ENCODE measurements around the gene TNK2.

TNK2 gene

GRCh38 chr3:195900436-195901355 is 7.7 kb downstream of the TNK2 start:
- Histone ChIP-seq H3K27me3 (ENCODE audit: control insufficient read depth in 1 of 2, insufficient read depth in 2 of 2, low read length in 2 of 2) (no peaks in the 10 kb centered on the region), H3K36me3 (ENCODE audit: control insufficient read depth in 1 of 2, insufficient read depth in 2 of 2, low read length in 2 of 2) (no peaks in the 10 kb centered on the region), H3K4me3 (ENCODE audit: low read depth in 1 of 2, low read length in 2 of 2) (no peak overlapping the region), H3K9ac (ENCODE audit: low read depth in 1 of 2, low read length in 2 of 2) (no peak overlapping the region), H3K4me1 (ENCODE audit: control insufficient read depth in 1 of 2, insufficient read depth in 2 of 2, low read length in 2 of 2) (peaks cover 16 to 23% of the 10 kb centered on the region in 2 donors), H3K9me3 (ENCODE audit: control insufficient read depth in 1 of 2, low read length in 2 of 2) (no peaks in the 10 kb centered on the region), H3K27ac (ENCODE audit: low read depth, low read length) (no peak overlapping the region)

DNA sequence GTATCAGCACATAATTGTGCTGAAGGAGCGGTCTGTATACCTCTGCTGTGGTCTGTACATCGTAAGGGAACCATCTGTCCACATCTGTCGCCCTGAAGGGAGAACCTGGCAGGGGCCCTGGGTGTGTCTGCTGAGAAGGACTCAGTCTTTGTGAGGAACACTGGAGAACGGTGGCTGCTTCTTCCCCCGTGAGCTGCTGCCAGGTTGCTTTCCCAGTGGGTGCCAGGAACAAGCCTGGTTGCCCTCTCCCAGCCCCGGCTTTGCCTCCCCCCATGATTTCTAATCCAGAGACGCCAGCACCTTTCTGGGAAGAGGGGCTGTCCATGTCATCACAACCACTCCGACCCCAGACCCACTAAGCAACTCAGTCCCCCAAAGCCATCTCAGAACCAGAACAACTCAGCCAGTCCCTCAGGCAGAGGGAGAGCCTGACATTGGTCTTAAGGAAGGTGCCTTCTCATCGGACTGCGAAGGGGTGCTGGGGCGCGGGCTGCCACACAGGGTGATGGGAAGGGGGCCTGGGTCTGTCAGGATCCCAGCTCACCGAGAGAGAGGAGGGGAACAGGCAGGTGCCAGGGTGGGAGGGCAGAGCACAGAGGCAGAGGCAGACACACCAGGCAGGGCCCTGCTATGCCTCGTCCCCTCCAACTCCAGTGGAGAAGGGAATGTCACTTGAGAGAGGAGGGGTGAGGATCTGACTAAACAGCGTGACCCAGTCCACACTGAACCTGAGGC is 8.5 kb downstream of the TNK2 start:
- H3K27ac ChIP-seq (ENCODE audit: low read depth, low read length), result no peak overlapping the region
- H3K9ac ChIP-seq (ENCODE audit: low read depth in 1 of 2, low read length in 2 of 2), result no peak overlapping the region
- H3K36me3 ChIP-seq (ENCODE audit: control insufficient read depth in 1 of 2, insufficient read depth in 2 of 2, low read length in 2 of 2), result no peaks in the 10 kb centered on the region
- no peak overlapping the region for H3K4me3 ChIP-seq (ENCODE audit: low read depth in 1 of 2, low read length in 2 of 2)
- no peaks in the 10 kb centered on the region for H3K27me3 ChIP-seq (ENCODE audit: control insufficient read depth in 1 of 2, insufficient read depth in 2 of 2, low read length in 2 of 2)
- H3K9me3 ChIP-seq (ENCODE audit: control insufficient read depth in 1 of 2, low read length in 2 of 2), result no peaks in the 10 kb centered on the region
- peaks cover 20 to 30% of the 10 kb centered on the region in 2 donors for H3K4me1 ChIP-seq (ENCODE audit: control insufficient read depth in 1 of 2, insufficient read depth in 2 of 2, low read length in 2 of 2)

GRCh38 chr3:195897853-195898415 is 10.4 kb downstream of the TNK2 start:
- H3K9ac ChIP-seq (ENCODE audit: low read depth in 1 of 2, low read length in 2 of 2), result no peak overlapping the region
- no peaks in the 10 kb centered on the region for H3K36me3 ChIP-seq (ENCODE audit: control insufficient read depth in 1 of 2, insufficient read depth in 2 of 2, low read length in 2 of 2)
- no peak overlapping the region for H3K27ac ChIP-seq (ENCODE audit: low read depth, low read length)
- H3K9me3 ChIP-seq (ENCODE audit: control insufficient read depth in 1 of 2, low read length in 2 of 2), result no peaks in the 10 kb centered on the region
- H3K4me3 ChIP-seq (ENCODE audit: low read depth in 1 of 2, low read length in 2 of 2), result no peak overlapping the region
- H3K27me3 ChIP-seq (ENCODE audit: control insufficient read depth in 1 of 2, insufficient read depth in 2 of 2, low read length in 2 of 2), result no peaks in the 10 kb centered on the region
- H3K4me1 ChIP-seq (ENCODE audit: control insufficient read depth in 1 of 2, insufficient read depth in 2 of 2, low read length in 2 of 2), result peaks cover 23 to 39% of the 10 kb centered on the region in 2 donors

- Histone ChIP-seq H3K9ac (ENCODE audit: low read depth in 1 of 2, low read length in 2 of 2) (no peak overlapping the region), H3K36me3 (ENCODE audit: control insufficient read depth in 1 of 2, insufficient read depth in 2 of 2, low read length in 2 of 2) (no peaks in the 10 kb centered on the region), H3K27me3 (ENCODE audit: control insufficient read depth in 1 of 2, insufficient read depth in 2 of 2, low read length in 2 of 2) (no peaks in the 10 kb centered on the region), H3K4me1 (ENCODE audit: control insufficient read depth in 1 of 2, insufficient read depth in 2 of 2, low read length in 2 of 2) (peaks cover 23 to 39% of the 10 kb centered on the region in 2 donors), H3K27ac (ENCODE audit: low read depth, low read length) (no peak overlapping the region), H3K4me3 (ENCODE audit: low read depth in 1 of 2, low read length in 2 of 2) (no peak overlapping the region), H3K9me3 (ENCODE audit: control insufficient read depth in 1 of 2, low read length in 2 of 2) (no peaks in the 10 kb centered on the region)
These were observed 11.1 kb downstream of the TNK2 start for GRCh38 chr3:195897081-195897852.

- H3K9ac ChIP-seq (ENCODE audit: low read depth in 1 of 2, low read length in 2 of 2), result peak overlapping the region; percentile 56 to 63
- peak overlapping the region; percentile 63 to 71 for H3K4me3 ChIP-seq (ENCODE audit: low read depth in 1 of 2, low read length in 2 of 2)
- peaks cover 23 to 44% of the 10 kb centered on the region in 2 donors for H3K4me1 ChIP-seq (ENCODE audit: control insufficient read depth in 1 of 2, insufficient read depth in 2 of 2, low read length in 2 of 2)
- peak overlapping the region; percentile 59 for H3K27ac ChIP-seq (ENCODE audit: low read depth, low read length)
- no peaks in the 10 kb centered on the region for H3K36me3 ChIP-seq (ENCODE audit: control insufficient read depth in 1 of 2, insufficient read depth in 2 of 2, low read length in 2 of 2)
- H3K9me3 ChIP-seq (ENCODE audit: control insufficient read depth in 1 of 2, low read length in 2 of 2), result no peaks in the 10 kb centered on the region
- H3K27me3 ChIP-seq (ENCODE audit: control insufficient read depth in 1 of 2, insufficient read depth in 2 of 2, low read length in 2 of 2), result no peaks in the 10 kb centered on the region
These were observed 11.8 kb downstream of the TNK2 start for GRCh38 chr3:195896361-195897080.

DNA sequence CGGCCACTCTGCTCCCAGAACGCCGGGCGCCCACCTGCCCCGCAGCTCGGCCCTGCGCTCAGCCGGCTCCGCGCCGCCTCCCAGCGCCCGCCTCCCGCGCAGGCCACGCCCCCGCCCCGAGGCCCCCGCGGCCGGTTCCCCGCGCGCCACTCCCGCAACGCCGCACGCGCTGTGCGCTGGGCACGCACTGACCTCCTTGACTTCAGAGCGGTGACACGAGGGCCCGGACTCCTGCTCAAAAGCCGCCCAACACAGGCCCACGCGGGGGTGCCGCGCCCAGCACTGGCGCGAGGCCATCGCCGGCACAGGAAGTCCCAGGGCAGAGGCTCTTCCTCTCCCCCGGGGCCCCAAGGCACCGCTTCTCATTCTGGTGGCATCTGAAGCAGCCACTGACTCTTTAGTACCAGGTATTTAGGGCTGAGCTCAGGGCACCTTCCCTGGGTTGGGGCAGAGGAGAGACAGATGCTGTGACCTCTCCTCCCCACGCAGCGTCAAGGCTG is 12.4 kb downstream of the TNK2 start:
- H3K4me1 ChIP-seq (ENCODE audit: control insufficient read depth in 1 of 2, insufficient read depth in 2 of 2, low read length in 2 of 2), result peaks cover 23 to 39% of the 10 kb centered on the region in 2 donors

DNA sequence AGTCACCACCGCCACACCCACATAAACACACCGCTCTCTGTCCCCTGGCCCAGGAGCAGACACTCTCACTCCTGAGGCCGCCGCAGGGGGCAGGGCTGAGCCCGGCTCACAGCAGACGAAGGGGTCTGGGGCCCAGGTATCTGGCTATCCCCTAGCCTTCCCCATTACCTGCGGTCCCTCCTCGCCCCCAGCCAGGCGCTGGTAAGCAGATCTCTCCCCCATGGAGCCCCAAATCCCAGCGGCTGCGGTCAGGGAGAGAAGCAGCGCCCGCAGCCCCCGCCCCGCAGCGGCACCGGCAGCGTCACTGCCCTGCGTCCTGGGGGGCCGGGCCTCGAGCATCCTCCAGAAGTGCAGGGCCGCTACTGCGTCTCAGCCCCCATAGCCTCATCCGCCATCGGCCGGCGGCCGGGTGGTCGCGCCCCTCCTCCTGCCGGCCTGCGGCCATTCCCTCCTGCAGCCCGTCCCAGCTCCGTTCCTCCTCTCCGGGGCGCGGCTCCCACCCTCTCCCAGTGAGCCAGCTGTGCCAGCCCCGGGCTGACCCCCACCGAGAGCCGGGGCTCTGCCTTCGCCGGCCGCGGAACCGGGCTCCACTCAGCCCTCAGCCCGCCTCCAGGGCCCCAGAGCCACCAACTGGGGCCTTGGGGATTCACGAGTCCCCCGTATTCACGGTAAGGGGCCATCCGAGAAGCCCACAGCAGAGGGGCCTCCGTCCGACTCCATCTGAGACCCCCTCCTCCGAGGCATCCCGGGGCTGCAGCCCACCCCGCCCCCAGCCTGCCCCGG is 13.1 kb downstream of the TNK2 start:
- Histone ChIP-seq H3K27ac (ENCODE audit: low read depth, low read length) (peak overlapping the region; percentile 20), H3K9me3 (ENCODE audit: control insufficient read depth in 1 of 2, low read length in 2 of 2) (no peaks in the 10 kb centered on the region), H3K4me1 (ENCODE audit: control insufficient read depth in 1 of 2, insufficient read depth in 2 of 2, low read length in 2 of 2) (peaks cover 21 to 33% of the 10 kb centered on the region in 2 donors), H3K36me3 (ENCODE audit: control insufficient read depth in 1 of 2, insufficient read depth in 2 of 2, low read length in 2 of 2) (no peaks in the 10 kb centered on the region), H3K9ac (ENCODE audit: low read depth in 1 of 2, low read length in 2 of 2) (peak overlapping the region; percentile 40 to 51), H3K27me3 (ENCODE audit: control insufficient read depth in 1 of 2, insufficient read depth in 2 of 2, low read length in 2 of 2) (no peaks in the 10 kb centered on the region), H3K4me3 (ENCODE audit: low read depth in 1 of 2, low read length in 2 of 2) (peak overlapping the region; percentile 63 to 71)

More for the DNA sequence above, 12.4 kb downstream of the TNK2 start:
- H3K27ac ChIP-seq (ENCODE audit: low read depth, low read length), result peak overlapping the region; percentile 59
- no peaks in the 10 kb centered on the region for H3K36me3 ChIP-seq (ENCODE audit: control insufficient read depth in 1 of 2, insufficient read depth in 2 of 2, low read length in 2 of 2)
- peak overlapping the region; percentile 63 to 71 for H3K4me3 ChIP-seq (ENCODE audit: low read depth in 1 of 2, low read length in 2 of 2)
- H3K27me3 ChIP-seq (ENCODE audit: control insufficient read depth in 1 of 2, insufficient read depth in 2 of 2, low read length in 2 of 2), result no peaks in the 10 kb centered on the region
- H3K9me3 ChIP-seq (ENCODE audit: control insufficient read depth in 1 of 2, low read length in 2 of 2), result no peaks in the 10 kb centered on the region
- H3K9ac ChIP-seq (ENCODE audit: low read depth in 1 of 2, low read length in 2 of 2), result peak overlapping the region; percentile 56 to 63

- H3K36me3 ChIP-seq (ENCODE audit: control insufficient read depth in 1 of 2, insufficient read depth in 2 of 2, low read length in 2 of 2), result no peaks in the 10 kb centered on the region
- peaks cover 20 to 33% of the 10 kb centered on the region in 2 donors for H3K4me1 ChIP-seq (ENCODE audit: control insufficient read depth in 1 of 2, insufficient read depth in 2 of 2, low read length in 2 of 2)
- no peak overlapping the region for H3K4me3 ChIP-seq (ENCODE audit: low read depth in 1 of 2, low read length in 2 of 2)
- no peak overlapping the region for H3K9ac ChIP-seq (ENCODE audit: low read depth in 1 of 2, low read length in 2 of 2)
- H3K27ac ChIP-seq (ENCODE audit: low read depth, low read length), result no peak overlapping the region
- H3K27me3 ChIP-seq (ENCODE audit: control insufficient read depth in 1 of 2, insufficient read depth in 2 of 2, low read length in 2 of 2), result no peaks in the 10 kb centered on the region
- H3K9me3 ChIP-seq (ENCODE audit: control insufficient read depth in 1 of 2, low read length in 2 of 2), result no peaks in the 10 kb centered on the region
These were observed 14.4 kb downstream of the TNK2 start for GRCh38 chr3:195893916-195894465.

Measured in duodenal mucosa (tissue), 2 donors.